Astrocyte of the cerebellum (primary cell): ENCODE data around the gene ACAD10.
"Not testable (repeated sequence)": the region's sequence is repeated elsewhere in the genome, so short reads cannot be mapped to it uniquely, and the experiment has no call there.

Experiments
- DNase-seq: peaks from one replicate; pipeline ENCODE4 v3.0.0-alpha.2; 2011; ENCODE audit warnings: low read depth
- H3K4me3 ChIP-seq: 2 replicates; pipeline ENCODE4 v1.5.1; 2011; ENCODE audit warnings: mild to moderate bottlenecking, low read depth, low read length, moderate library complexity
- in situ Hi-C: cut with HindIII; loops from 2 replicates; pipeline ENCODE4 v1.10.0; 2017; ENCODE audit warnings: low sequenced_read_pairs
- TF ChIP-seq, protein P1 (sequence below): IDR thresholded peaks from 2 replicates; pipeline ENCODE4 v1.5.1; 2012; ENCODE audit warnings: low read length, low read depth, moderate library complexity, mild to moderate bottlenecking; ENCODE audit errors: missing control alignments

ACAD10 gene

GRCh38 chr12:111757361-111758119 is 71.7 kb downstream of the ACAD10 start:
- H3K4me3 ChIP-seq, result no peak overlapping the region
- peak; percentile 64 for DNase-seq
- TF ChIP-seq, protein P1, sequence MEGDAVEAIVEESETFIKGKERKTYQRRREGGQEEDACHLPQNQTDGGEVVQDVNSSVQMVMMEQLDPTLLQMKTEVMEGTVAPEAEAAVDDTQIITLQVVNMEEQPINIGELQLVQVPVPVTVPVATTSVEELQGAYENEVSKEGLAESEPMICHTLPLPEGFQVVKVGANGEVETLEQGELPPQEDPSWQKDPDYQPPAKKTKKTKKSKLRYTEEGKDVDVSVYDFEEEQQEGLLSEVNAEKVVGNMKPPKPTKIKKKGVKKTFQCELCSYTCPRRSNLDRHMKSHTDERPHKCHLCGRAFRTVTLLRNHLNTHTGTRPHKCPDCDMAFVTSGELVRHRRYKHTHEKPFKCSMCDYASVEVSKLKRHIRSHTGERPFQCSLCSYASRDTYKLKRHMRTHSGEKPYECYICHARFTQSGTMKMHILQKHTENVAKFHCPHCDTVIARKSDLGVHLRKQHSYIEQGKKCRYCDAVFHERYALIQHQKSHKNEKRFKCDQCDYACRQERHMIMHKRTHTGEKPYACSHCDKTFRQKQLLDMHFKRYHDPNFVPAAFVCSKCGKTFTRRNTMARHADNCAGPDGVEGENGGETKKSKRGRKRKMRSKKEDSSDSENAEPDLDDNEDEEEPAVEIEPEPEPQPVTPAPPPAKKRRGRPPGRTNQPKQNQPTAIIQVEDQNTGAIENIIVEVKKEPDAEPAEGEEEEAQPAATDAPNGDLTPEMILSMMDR, result no peak
- in situ Hi-C loops, result no loop called here

- TF ChIP-seq, protein P1, result no peak
- no peak for DNase-seq
- in situ Hi-C loops, result no loop called here
- no peak overlapping the region for H3K4me3 ChIP-seq
Measured at GRCh38 chr12:111758120-111758561, 72.3 kb downstream of the ACAD10 start.

DNA sequence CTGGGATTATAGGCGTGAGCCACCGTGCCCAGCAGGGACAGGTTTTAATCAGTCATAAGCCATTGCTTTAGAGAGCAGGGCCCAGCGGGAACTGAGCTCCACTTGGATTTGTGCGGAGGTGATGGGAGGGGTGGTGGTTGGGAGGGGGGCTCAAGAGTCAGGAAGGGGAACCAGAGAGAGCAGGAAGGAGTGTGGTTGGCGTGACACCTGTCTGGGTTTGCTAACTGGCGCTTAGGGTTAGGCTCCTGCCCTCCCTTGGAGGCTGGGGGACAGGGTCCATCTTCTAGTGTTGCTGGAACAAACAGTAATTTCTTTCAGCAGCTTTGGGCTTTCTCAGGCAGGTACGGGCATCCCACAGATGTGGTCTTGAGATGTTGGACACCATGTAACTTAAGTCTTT is 73.4 kb downstream of the ACAD10 start:
- no peak overlapping the region for H3K4me3 ChIP-seq
- in situ Hi-C loops, result no loop called here
- TF ChIP-seq, protein P1, result no peak

GRCh38 chr12:111759991-111760390 is 74.1 kb downstream of the ACAD10 start:
- H3K4me3 ChIP-seq, result no peak overlapping the region
- in situ Hi-C loops, result no loop called here
- TF ChIP-seq, protein P1, result no peak
- DNase-seq, result no peak

More for the DNA sequence above, 73.4 kb downstream of the ACAD10 start:
- no peak for DNase-seq

DNA sequence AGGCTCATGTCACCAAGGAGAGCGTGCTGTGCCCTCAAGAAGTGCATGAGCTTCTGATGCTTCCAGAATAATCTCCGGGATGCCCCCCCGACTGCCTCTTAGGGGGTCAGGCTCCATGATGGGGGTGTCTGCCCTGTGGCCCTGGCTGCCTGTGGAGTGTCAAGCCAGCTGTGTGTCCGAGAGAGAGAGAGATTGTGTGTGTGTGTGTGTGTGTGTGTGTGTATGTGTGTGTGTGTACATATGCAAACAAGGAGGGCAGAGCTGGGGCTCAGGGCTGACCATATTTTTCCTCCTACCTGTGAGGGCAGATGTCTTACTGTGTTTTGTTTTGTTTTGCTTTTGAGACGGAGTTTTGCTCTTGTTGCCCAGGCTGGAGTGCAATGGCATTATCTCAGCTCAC is 75.2 kb downstream of the ACAD10 start:
- DNase-seq, result no peak
- TF ChIP-seq, protein P1, result no peak
- in situ Hi-C loops, result no loop called here
- H3K4me3 ChIP-seq, result no peak overlapping the region

GRCh38 chr12:111761706-111762105 is 75.9 kb downstream of the ACAD10 start:
- no peak for DNase-seq
- TF ChIP-seq, protein P1, result no peak
- in situ Hi-C loops, result no loop called here
- H3K4me3 ChIP-seq, result no peak overlapping the region

DNA sequence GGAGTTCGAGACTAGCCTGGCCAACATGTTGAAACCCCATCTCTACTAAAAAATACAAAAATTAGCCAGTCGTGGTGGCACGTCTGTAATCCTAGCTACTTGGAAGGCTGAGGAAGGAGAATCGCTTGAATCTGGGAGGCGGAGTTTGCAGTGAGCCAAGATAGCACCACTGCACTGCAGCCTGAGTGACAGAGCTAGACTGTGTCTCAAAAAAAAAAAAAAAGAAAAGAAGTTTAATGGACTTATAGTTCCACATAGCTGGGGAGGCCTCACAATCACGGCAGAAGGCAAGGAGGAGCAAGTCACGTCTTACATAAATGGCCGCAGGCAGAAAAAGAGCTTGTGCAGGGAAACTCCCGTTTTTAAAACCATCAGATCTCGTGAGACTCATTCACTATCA is 77.7 kb downstream of the ACAD10 start:
- in situ Hi-C loops, DNase-seq, H3K4me3 ChIP-seq: not testable (repeated sequence)
